ENCODE data around the gene APBA2.

APBA2 gene

DNA sequence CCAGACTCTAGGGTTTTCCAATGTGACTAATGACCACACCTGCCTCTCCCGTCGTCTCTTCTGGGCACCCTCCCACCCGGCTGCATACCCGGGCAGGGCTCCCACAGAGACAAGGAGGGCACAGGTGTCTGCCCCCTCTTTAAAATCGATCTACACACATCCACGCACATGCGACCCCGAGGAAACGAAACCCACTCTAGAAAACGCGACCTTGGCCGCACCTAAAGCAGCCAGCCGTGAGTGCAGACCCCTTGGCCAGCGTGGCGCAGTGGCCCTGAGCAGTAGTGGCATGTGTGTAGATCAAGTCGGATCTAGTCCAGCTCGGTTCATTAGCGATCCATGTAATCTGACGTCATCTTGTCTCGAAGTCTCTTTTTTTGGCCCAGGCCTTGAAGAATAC, 232.0 kb downstream of the APBA2 start:
- DNase-seq (ENCODE audit: low read depth, low spot score) = no peak

DNA sequence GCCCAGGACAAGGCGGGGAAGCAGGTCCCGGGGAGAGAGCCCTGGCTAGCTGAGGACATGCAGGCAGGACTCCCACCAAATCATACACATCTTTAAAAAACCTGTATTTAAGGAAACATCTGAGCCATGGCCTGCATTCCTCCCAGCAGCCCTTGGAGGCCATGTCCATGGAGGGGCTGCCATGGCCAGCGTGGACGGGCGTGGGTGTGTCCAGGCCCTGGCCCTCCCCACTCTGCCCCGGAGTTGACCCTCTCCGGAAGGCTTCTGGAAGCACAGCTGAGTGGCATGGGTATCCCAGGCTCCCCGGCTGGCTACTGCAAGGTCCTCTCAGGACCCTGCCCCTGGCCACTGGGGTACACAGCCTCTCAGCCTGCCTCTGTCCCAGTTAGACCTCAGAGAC, 234.1 kb downstream of the APBA2 start:
- DNase-seq (ENCODE audit: low read depth, low spot score) = no peak

DNA sequence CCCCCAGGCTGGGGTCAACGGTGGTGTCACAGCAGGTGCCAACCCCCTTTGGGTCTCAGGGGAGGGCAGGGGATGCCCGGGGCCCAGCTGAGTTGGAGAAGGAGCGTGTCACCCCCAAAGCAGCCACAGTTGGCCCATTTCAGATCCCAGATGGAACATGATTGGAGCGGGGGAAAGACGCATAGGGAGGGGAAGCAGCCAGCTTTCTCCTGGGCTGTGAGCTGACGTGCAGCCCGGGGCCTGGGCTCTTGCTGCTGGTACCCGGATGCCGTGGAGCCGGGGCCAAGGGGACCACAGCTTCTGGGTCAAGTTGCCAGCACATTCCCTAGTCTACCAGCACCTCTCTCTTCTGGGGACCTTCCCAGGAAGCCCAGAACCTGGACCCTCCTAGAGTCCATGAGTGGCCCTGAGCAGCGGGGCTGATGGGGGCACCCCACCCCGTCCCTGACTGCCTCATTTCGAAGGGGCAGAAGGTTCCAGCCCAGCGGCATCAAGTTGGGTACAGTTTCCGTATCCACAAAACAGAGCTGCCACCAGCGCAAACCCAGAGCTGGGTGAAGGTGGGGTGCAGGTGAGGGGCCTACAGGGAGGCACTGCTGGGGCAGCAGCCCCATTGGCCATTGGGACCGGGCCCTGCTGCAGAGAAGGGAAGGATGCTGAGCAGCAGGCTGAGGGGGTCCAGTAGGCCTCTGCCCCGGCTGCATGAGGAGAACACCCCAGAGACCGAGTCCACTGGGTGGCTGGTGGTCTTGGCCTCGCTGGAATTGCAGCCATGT, 235.0 kb downstream of the APBA2 start:
- DNase-seq (ENCODE audit: low read depth, low spot score) = no peak

DNA sequence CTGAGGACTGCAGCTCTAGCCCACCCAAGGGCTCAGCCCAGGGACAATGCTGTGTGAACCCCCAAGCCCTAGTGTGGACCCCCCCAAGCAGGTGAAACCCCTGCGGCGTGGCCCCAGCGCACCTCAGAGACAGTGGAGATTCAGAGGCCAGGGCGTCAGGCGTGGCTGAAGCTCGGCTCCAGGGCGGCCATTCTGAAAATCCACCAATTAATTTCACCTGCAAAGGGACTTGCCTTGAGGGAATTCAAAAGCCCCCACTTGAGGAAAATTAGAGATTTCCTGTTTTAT, 235.5 kb downstream of the APBA2 start:
- DNase-seq (ENCODE audit: low read depth, low spot score) = no peak

DNA sequence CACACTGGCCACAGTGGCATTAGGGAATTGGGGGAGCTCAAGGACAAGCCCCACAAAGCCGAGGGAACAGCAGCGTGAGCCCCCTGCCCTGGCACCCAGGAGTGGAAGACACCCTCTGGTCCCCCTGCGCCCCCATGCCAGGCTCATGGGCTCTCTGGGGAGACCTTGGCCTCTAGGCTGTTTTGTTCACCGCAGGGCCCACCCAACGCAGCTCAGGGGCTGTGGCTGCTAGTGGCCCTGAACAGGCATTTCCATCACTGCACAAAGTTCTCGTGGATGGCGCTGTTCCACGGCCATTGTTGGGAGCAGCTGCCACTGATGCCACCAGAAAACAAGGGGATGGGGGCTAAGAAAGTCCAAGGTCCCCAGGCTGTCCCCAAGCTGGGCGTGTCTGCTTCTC, 236.1 kb downstream of the APBA2 start:
- no peak for DNase-seq (ENCODE audit: low read depth, low spot score)

DNA sequence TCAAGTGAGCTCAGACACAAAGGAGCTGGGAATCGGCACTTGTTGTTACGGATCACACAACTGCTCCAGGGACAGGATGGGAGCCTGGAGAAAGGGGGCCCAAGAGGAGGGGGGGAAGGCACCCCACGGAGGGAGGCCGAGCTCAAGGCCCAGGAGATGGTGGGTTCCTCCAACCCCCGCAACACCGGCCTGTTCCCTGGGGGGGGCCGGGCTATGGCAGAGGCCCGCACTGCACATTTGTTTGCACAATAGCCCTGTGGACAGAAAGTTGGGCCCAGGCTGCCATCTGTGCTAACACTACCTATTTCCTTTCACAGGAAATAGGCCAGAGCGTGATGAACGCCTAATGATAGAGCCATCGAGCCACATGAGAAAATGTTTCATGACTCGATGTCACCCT, 236.7 kb downstream of the APBA2 start:
- DNase-seq (ENCODE audit: low read depth, low spot score) = no peak

DNA sequence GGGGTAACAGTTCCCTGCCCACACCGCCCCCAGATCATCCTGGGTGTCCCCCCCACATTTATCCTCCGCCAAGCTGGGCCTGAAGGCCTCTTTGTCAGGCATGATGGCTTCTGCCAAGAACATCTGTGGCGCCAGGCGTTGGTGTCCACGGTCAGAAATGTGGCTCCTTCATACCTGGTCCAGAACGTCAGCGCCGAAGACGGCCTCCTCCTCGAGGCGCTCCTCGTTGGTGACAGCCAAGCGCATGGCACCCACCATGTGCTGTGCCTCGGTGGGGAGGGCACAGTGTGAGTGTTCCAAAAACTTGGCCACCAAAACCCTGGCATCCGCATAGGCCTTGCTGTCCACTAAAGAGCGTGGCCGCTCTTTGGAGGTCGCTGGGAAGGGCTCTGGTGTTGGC, 237.4 kb downstream of the APBA2 start:
- no peak for DNase-seq (ENCODE audit: low read depth, low spot score)

DNA sequence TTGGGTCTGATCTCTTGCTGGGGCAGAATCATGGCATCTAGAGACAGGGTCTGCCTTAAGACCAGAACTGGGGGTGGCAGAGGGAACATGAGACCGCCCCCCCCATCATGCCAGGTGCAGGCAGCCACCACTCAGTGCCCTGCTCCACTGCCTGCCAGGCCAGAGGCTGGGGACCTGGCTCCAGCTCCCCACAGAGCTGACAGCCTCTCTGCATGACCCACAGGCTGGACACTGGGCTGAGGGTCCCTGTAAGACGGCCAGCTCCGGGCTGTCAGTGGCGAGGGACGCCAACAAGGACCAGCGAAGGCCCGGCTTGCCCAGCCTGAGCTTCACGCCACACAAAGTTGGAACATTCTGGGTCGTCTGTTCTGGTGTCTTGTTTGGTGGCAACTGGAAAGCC, 238.2 kb downstream of the APBA2 start:
- DNase-seq (ENCODE audit: low read depth, low spot score) = no peak

DNA sequence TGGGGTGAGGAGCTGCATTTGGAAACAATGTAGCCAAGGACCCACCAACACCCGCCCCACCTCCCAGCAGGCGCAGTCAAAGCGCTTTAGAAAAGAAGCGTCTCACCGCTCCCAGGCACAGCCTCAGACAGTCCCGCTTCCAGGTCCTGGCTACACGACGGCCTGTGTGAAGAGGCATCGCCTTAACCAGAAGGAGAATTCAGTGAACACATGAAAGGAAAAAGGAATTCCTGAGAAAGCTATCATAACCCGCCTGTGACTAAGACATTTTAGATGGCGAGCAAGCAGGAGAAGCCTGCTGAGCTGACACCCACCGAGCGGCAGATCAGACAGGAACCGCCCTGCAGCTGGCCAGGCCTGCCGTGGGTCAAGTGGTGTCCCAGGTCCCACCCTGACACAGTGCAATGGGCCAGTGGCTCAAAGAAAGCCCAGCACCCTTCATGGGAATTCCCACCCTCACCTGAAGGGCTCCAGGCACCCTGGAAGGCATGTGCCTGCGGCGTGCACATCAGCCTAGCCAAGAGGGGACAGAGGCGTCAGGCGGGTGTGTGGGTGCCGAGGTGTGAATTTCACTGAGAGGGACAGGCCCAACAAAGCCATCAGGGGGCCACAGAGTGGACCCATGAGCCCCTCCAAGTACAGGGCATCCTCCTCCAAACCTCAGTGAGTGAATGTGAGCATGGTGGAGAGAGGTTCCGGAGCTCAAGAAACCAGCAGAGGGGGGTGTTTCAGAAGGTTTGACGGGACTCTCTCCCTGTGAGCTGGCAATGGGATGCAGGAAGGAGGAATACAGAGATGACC, 239.0 kb downstream of the APBA2 start:
- peak; percentile 67 for DNase-seq (ENCODE audit: low read depth, low spot score)

DNA sequence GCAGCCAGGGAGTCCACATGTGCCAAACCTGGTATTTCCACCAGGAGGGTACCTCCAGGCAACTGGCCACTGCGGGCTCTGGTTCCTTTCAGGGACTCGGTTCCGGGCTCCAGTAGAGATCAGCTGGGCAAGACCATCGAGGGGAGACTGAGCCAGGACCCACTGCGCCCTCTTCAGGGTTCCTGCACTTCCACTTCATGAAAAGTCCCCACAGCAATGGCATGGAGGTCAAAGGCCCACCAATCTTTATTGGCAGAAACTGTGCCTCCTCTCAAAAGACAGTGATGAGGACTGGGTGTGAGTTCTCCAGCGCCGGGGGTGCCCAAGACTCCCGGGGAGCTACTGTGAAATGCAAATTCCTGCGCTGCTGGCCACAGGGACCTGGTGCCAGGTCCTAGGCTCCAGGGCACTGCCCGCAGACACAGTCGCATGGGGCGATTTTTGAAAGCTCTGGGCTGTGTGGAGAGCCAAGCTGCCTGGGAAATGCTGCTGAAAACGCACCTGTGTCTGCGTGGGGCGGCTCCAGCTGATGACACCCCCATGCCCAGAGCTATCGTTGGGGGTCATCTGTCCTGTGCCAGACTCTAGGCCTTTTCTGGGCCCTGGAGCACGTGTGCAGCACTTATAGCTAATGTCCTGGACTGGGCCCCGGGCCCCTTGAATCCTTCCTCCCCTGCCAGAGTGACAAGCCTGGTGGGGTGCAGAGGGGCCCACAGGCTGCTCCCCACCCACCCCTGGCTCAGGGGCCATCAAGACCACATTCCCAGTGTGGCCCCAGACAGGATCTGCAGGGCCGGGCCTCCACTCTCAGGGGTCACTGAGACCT, 239.8 kb downstream of the APBA2 start:
- no peak for DNase-seq (ENCODE audit: low read depth, low spot score)

DNA sequence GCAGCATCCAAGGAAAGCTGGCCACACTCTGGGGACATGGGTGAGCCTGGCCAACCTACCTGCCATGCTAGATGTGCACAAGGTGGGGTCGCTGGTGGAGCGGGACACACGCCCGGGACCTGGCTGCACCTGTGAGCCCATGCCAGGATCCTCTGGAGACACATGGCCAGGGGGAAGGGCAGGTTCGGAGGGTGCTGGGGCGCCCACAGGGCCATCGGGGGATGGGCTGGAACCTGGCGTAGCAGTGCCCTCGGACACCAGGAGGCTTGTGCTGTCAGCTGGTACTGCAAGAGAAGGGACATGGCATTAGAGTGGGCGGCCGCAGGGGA, 240.4 kb downstream of the APBA2 start:
- DNase-seq (ENCODE audit: low read depth, low spot score) = no peak

DNA sequence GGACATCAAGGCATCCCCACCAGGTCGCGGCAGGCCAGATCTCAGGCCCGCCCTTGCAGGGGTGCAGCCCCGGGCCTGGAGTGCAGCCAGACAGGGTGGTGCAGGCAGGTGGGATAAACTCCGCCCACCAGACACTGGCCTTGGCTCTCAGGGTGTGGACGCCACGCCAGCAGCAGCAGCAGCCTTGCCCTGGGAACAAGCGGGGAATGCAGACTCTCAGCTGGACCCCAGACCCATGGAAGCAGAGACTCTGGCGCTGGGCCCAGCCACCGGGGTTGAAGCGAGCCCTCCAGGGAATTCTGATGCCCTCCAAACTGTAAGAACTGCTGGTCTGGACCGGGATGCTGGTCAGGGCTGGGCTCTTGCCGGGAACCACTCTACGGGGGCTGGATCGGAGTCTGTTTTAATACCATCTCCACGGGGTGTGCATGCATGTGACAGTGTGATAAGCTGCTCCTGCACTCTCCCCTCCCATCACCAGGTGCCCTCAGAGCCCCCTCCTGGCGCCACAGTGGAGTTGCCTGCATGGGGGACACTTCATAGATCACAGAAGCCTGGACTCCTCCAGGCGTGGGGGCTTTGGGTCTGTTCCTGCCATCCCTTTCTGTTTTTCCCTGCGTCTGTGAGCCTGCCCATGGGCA, 241.2 kb downstream of the APBA2 start:
- DNase-seq (ENCODE audit: low read depth, low spot score) = peak; percentile 42

DNA sequence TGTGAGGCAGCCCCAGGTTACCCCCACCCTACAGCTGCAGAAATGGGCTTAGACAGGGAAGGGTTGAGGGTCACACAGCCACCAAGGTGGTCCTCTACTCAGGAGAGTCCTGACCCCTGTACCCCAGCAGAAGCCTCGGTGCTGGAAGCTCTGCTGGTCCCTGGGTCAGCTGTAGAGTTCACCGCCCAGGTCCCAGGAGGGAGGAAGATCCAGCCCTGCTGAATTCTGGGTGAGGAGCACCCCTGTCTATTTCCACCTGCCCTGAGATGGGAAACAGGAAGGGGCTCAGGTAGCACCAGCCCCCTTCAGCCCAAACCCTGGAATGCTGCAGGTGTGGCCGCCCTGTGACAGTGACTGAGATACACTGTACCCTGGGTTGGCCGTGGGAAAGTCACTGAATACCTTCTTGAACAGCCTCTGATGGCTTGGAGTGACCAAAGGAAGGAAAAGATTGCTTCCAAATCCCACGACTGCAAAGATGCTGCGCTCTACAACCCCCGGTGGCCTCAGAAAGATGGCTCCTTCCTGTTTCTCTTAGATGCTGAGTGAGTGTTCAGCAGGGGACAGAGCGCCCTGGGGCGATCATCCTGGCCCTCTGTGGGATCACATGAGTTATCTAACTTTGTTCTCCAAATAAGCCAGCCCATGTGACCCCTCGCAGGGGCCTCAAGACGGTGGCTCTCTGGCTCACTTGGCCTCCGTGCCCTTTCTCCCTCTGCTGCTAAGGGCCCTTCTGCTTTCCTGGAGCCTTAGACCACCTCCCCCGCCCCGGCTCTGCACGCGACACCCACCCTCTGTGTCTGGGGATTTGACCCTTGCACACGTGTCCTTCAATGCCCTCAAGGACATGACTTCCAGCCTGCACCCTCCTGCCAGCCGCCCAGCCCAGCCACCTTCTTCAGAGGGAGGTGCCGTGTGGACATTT, 242.0 kb downstream of the APBA2 start:
- DNase-seq (ENCODE audit: low read depth, low spot score) = peak; percentile 35

DNA sequence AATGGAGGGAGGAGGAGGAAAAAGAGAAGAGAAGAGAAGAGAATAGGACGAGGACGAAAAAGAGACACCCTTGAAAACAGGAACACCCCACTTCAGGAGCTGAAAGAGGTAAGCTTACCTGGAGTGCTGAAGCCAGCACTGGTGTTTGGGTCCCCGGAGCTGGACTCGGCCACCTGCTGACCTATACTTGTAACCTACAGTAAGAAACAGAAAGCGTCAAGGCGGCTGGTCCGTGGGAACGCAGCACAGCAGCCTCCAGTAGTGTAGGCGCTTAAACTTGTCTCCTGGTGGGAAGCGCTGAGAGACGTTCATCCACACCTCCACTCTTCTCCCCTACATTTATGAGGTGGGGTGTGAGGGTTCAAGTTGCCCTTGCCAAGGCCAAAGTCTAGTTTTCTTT, 242.9 kb downstream of the APBA2 start:
- DNase-seq (ENCODE audit: low read depth, low spot score) = no peak

DNA sequence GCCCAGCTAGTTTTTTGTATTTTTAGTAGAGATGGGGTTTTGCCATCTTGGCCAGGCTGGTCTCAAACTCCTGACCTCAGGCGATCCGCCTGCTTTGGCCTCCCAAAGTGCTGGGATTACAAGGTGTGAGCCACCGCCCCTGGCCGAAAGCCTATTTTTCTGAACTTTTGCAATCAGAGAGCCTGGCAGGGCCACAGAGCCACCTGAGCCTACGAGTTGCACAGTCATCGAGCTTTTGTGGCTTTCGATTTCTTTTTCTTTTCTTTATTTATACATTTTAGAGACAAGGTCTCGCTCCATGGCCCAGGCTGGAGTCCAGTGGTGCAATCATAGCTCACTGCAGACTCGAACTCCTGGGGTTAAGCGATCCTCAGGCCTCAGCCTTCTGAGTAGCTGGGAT, 243.4 kb downstream of the APBA2 start:
- DNase-seq (ENCODE audit: low read depth, low spot score) = no peak

DNA sequence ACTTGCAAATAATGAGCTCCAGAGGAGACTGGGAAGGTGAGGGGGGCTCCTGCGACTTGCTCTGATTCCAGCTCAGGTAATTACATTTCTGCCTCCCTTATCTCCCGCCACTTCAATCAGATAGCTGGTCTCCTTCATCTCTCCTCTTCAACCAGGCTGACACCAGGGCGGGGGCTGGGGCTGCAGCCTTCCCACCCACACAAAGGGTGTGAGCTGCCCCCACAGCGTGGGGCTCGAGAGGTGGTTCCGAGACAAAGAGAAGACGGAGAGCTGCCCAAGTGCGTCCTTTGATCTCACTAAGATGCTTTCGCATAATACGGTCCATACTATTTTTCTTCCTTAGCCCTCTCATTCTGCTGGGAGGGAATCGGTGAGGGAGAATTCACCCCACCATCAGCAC, 244.2 kb downstream of the APBA2 start:
- no peak for DNase-seq (ENCODE audit: low read depth, low spot score)

DNA sequence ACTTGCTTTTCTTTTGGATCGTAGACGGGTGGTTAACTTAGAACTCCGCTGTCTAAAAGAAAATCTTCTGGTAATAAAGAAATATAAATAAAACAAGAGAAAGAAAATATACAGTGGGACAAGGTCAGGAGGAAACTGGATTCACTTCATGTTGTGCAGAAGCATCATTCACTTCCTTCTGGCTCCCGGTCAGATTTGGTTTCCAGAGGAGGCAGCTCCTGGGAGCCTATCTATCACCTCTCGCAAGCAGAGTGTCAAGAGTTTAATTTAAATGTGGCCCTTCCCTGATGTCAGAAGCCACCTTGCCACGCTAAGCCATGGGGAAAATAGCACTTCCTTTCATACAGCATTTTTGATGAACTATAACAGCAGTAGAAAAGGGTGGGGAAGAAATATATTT, 244.7 kb downstream of the APBA2 start:
- DNase-seq (ENCODE audit: low read depth, low spot score) = no peak

DNA sequence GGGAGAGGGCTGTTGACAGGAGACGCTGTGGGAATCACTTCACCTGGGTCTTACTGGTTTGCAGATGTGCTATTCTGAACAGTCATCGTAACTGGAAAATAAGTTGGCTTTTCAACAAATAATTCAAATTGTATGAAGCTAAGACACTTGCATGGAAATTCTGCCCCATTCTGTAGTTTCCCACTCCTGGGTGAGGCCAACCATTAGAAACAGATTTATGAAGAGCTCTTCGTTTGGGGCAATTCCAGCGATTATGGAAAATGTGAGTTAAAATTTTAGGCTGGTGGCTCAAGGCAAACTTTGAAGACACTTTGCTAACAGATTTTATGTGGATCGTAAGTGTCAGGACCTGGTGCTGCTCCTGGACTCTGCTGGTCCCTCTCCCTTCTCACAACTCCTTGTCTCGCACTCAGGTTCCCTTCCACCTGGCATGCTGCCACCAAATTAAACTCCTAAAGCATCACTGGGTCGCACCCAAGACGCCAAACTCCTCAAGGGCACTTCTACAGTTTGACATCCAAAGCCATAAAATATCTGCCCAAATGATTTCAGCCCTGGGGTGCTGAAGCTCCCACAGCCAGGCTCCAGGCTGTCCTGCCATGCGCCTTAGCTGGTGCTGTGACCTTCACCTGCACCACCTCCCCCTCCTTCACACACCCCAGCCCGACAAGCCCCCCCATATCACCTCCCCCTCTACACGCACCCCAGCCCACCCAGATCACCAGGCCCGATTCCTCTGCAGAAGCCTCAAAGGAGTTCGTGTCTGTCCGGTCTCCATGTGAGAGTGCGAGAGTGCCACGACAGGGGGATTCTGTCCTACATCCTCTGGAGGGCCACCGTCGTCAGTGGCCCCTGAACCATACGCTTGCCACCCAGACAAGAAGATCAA, 245.4 kb downstream of the APBA2 start:
- DNase-seq (ENCODE audit: low read depth, low spot score) = no peak

DNA sequence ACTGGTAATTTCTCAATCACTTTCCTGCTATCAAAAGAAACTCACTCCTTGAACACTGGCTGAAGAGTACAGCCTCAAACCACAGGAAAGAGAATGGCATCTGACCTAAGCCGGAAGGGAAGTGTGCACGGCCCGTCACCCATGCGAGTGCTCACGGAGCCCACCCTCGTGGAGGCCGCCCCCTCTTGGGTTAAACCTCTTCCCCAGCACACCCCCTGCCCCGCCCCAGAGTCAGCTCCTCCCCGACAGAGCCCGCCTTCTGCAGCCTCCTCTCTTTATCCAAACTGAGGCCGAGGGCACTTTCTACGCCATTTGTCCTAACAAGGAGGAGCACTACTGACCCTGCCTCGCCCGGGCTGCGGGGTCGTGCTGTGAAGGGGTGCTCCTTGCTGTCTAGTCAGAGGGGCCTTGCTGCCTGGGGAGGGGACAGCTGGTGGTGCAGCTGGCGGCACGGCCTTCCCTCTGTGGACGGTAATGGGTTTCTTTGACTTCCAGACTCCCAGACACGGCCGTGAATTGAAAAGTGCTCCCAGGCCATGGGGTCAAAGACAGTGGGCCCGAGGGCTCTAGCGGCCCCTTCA, 246.2 kb downstream of the APBA2 start:
- DNase-seq (ENCODE audit: low read depth, low spot score) = no peak

DNA sequence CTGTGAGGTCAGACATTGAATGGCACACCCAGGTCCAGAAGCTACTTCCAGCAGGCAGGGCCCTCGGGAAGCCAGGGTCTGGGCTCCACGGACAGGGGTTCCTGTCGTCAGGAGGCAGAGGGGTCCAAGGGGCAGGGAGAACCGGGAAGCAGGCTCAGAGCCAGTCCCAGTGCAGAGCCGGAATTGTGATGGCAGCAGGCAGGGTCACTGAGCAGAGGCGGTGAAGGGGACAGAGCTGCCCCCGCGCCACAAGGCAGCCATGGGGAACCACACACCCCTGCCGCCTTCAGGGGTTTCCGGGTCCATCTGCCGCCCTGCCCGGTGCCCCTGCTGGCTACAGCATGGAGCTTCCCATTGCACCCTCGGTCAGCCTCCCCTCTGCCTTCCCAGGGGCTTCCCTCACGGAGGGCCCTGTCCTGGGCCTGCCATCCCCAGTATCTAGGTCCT, 247.0 kb downstream of the APBA2 start:
- no peak for DNase-seq (ENCODE audit: low read depth, low spot score)
